ENCODE results near the gene LARP1. TPM values are rescaled to one million over a fixed set of nuclear protein-coding genes. Genes with fewer than 3 reads are reported as not detected.

LARP1 gene
- total and polyA plus RNA-seq, 10 of the 15 experiments (the other 5 are each of a cell fraction or from before 2014, with no cell fraction given), result 22.6 to 227 (median 60.8) TPM

GRCh38 chr5:154851351-154851750 is 96.2 kb downstream of the LARP1 start:
- POLR2A ChIA-PET, result no interaction called here
- BruUV-seq (replicated peaks), result no TSS peak
- no peak overlapping the region for H3K4me2 ChIP-seq (ENCODE audit: control insufficient read depth, insufficient read depth)
- RAD21 ChIA-PET (ENCODE audit: unreplicated experiment), result no interaction called here
- H3K9ac ChIP-seq (ENCODE audit: control insufficient read depth, insufficient read depth, low read length), result no peak overlapping the region
- H3K27me3 ChIP-seq (replicated peaks in 1 of 2; ENCODE audit: control insufficient read depth in 2 of 2, insufficient read depth in 2 of 2, low read length in 1 of 2), result no peaks in the 10 kb centered on the region
- SMC1A ChIA-PET (ENCODE audit: uncharacterized antibody, unreplicated experiment), result interaction anchor here (0.6 to 1.4 kb wide), 2 partner anchors 8 to 29 kb away, joined by 3 read pairs; no protein-coding TSS in a partner anchor
- FAIRE-seq, result no peak
- no peaks in the 10 kb centered on the region for H3K4me1 ChIP-seq (ENCODE audit: control insufficient read depth, insufficient read depth, low read length)
- no peak overlapping the region for H2AFZ ChIP-seq (ENCODE audit: control insufficient read depth, low read depth, low read length)
- no peaks in the 10 kb centered on the region for H3K9me3 ChIP-seq (replicated peaks; ENCODE audit: control insufficient read depth, insufficient read depth, low read length)
- CTCF ChIA-PET, result interaction anchor here (0.8 to 1.2 kb wide), 4 partner anchors 52 to 209 kb away, joined by 3 read pairs; no protein-coding TSS in a partner anchor
- DNase-seq (ENCODE audit: low read depth, low spot score), result no peak
- H3K36me3 ChIP-seq (ENCODE audit: control insufficient read depth in 2 of 2, insufficient read depth in 2 of 2, low read length in 1 of 2), result no peaks in the 10 kb centered on the region
- 89% methylated on average over 3 of the region's 3 CpGs for WGBS (ENCODE audit: insufficient coverage, insufficient replicate concordance, low lambda C conversion rate, missing lambda C conversion rate)
- in situ Hi-C loops (cut with MboI), result loop anchor here (5.0 kb wide), 1 partner anchor 34 kb away; no protein-coding TSS in a partner anchor
- no peaks in the 10 kb centered on the region for H3K79me2 ChIP-seq (ENCODE audit: control insufficient read depth, insufficient read depth, low read length)
- intact Hi-C loops (cut with micrococcal nuclease; ENCODE audit: unreplicated experiment), result no loop called here
- no peak for ATAC-seq
- TF ChIP-seq USF1 (IDR thresholded peaks at IDR 0.05; ENCODE audit: borderline replicate concordance, extremely low read length, insufficient read depth, low read depth, low read length) (no peak), PKNOX1 (IDR thresholded peaks at IDR 0.05) (no peak), RUNX3 (IDR thresholded peaks at IDR 0.05; ENCODE audit: low read length) (no peak), STAT3 (IDR thresholded peaks at IDR 0.05; ENCODE audit: low read depth, low read length) (no peak), E4F1 (IDR thresholded peaks at IDR 0.05; ENCODE audit: borderline replicate concordance, partially characterized antibody) (no peak)
- H4K20me1 ChIP-seq (ENCODE audit: control insufficient read depth, insufficient read depth), result no peaks in the 10 kb centered on the region
- no peak overlapping the region for H3K27ac ChIP-seq (ENCODE audit: control insufficient read depth, insufficient read depth)
- no peak overlapping the region for H3K4me3 ChIP-seq

Measured in GM12878 (cell line).